OCI-LY1 (cell line): Measurements from ENCODE around the gene HORMAD2.

ENCODE experiments used
- EZH2 ChIP-seq: fragments of 200-600 bp; sonication (generic), shearing (Covaris generic); IDR thresholded peaks from 2 replicates; pipeline ENCODE4 v1.8.0; 2017; ENCODE audit warnings: borderline replicate concordance, mixed run types, mild to moderate bottlenecking, antibody characterized with exemption, low read length, moderate library complexity, mixed read lengths
- TF ChIP-seq, protein P1 (sequence below): fragments of 200-600 bp; sonication (generic), shearing (Covaris generic); IDR thresholded peaks from 2 replicates; pipeline ENCODE4 v1.5.1; 2017; ENCODE audit warnings: mild to moderate bottlenecking, antibody characterized with exemption, low read length, moderate library complexity, mixed read lengths

DNA sequence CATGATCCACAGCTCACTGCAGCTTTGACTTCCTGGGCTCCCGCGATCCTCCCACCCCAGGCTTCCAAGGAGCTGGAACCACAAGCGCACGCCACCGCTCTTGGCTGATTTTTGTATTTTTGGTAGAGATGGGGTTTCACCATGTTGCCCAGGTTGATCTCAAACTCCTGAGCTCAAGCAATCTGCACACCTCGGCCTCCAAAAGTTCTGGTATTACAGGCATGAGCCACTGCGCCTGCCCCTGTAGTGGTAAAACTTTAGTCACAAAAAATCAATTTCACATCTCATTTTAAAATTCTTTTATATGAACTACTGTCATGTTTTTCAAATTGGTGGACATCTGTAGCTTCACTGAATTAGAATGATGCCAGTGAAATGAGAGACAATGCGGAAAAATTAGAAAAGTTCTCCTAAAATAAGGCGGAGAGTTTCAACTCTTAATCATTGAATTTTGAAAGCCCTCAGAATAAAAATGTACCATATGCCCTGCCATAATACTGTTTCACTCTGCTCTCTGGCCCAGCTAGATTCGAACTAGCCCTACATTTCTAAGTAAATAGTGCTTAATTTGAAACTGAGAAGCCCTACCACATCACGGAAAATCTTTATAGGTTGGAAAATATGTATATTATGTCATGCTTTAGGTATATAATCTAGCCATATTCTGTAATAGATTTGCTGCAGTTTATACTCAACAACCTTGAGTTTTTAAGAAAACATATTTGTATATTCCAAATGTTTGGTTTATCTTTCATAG is 78.7 kb downstream of the HORMAD2 start:
- TF ChIP-seq, protein P1, sequence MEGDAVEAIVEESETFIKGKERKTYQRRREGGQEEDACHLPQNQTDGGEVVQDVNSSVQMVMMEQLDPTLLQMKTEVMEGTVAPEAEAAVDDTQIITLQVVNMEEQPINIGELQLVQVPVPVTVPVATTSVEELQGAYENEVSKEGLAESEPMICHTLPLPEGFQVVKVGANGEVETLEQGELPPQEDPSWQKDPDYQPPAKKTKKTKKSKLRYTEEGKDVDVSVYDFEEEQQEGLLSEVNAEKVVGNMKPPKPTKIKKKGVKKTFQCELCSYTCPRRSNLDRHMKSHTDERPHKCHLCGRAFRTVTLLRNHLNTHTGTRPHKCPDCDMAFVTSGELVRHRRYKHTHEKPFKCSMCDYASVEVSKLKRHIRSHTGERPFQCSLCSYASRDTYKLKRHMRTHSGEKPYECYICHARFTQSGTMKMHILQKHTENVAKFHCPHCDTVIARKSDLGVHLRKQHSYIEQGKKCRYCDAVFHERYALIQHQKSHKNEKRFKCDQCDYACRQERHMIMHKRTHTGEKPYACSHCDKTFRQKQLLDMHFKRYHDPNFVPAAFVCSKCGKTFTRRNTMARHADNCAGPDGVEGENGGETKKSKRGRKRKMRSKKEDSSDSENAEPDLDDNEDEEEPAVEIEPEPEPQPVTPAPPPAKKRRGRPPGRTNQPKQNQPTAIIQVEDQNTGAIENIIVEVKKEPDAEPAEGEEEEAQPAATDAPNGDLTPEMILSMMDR, result no peak
- no peak for TF ChIP-seq EZH2
